ENCODE measurements around the gene BAIAP3. TPM values are rescaled to one million over a fixed set of nuclear protein-coding genes. Genes with fewer than 3 reads are reported as not detected.

BAIAP3 gene
- total RNA-seq, 1 experiment from 2014 or later = 6.8 TPM

- Histone ChIP-seq H3T11ph (ENCODE audit: low read length) (no peak overlapping the region), H3K23ac (ENCODE audit: insufficient read length, low read depth, low read length) (no peak overlapping the region), H2BK15ac (ENCODE audit: low read depth, low read length) (no peak overlapping the region), H3K4ac (ENCODE audit: low read depth, low read length) (no peak overlapping the region), H3K27ac (ENCODE audit: insufficient read length, low read depth, low read length) (no peak overlapping the region), H3K27me3 (ENCODE audit: insufficient read depth, low read length) (no peaks in the 10 kb centered on the region), H3K23me2 (ENCODE audit: insufficient read length, low read depth, low read length, poor library complexity, severe bottlenecking) (peaks cover 3% of the 10 kb centered on the region), H3K9ac (ENCODE audit: extremely low read depth, insufficient read length, low read length) (no peak overlapping the region), H2BK5ac (ENCODE audit: insufficient read length, low read length) (no peak overlapping the region), H3K4me1 (ENCODE audit: insufficient read depth, low read length) (no peaks in the 10 kb centered on the region), H2AK5ac (ENCODE audit: insufficient read length, low read length) (no peak overlapping the region), H3K79me2 (ENCODE audit: insufficient read depth, low read length) (peaks cover 2% of the 10 kb centered on the region; the same call in 1 of the 2 replicates), H4K20me1 (ENCODE audit: control insufficient read depth, insufficient read depth, insufficient read length) (no peaks in the 10 kb centered on the region), H4K5ac (ENCODE audit: insufficient read length, low read depth, low read length) (no peak overlapping the region), H2BK12ac (ENCODE audit: insufficient read length, low read depth, low read length) (no peak overlapping the region), H4K8ac (replicated peaks; ENCODE audit: insufficient read length, low read depth, low read length) (no peak overlapping the region), H3K9me3 (ENCODE audit: control insufficient read depth, low read depth, low read length) (no peaks in the 10 kb centered on the region), H2BK120ac (ENCODE audit: low read depth, low read length, poor library complexity, severe bottlenecking) (no peak overlapping the region), H3K18ac (ENCODE audit: insufficient read length, low read depth, low read length) (no peak overlapping the region), H3K14ac (ENCODE audit: insufficient read depth, low read length) (no peak overlapping the region), H3K79me1 (ENCODE audit: insufficient read depth, low read depth, low read length, poor library complexity, severe bottlenecking) (no peaks in the 10 kb centered on the region), H3K56ac (ENCODE audit: insufficient read length, low read depth, low read length) (no peak overlapping the region), H2BK20ac (ENCODE audit: low read depth, low read length, poor library complexity, severe bottlenecking) (no peak overlapping the region), H3K4me2 (ENCODE audit: insufficient read depth, insufficient read length, low read length) (no peak overlapping the region), H4K91ac (ENCODE audit: insufficient read length, low read depth, low read length) (no peak overlapping the region), H2AFZ (ENCODE audit: low read length) (no peak overlapping the region)
- no peak for DNase-seq
- no peak overlapping the region for H3K4me3 Mint-ChIP-seq
- no peaks in the 10 kb centered on the region for H3K27me3 Mint-ChIP-seq (ENCODE audit: low read depth)
- H3K27ac Mint-ChIP-seq = no peak overlapping the region
- H3K4me1 Mint-ChIP-seq = peaks cover 4 to 9% of the 10 kb centered on the region in 2 experiments
- no CpG with 5 or more reads among the region's 15 CpGs for WGBS (ENCODE audit: extremely low coverage, insufficient read length, low lambda C conversion rate)
- H3K36me3 Mint-ChIP-seq (ENCODE audit: insufficient read depth in 1 of 3, low read depth in 3 of 3) = peaks cover 2 to 8% (median 5%) of the 10 kb centered on the region in 3 experiments; a peak in 5 of 7 replicates
- H3K9me3 Mint-ChIP-seq = no peaks in the 10 kb centered on the region; a peak in 1 of 5 replicates
- TF ChIP-seq CTCF (conservative IDR thresholded peaks at IDR 0.05) = no peak
These were observed 22.1 kb downstream of the BAIAP3 start for GRCh38 chr16:1355591-1355990.

All from H9 (cell line).